Myometrial cell (primary cell): ENCODE data around the gene PGBD2. TPM values are rescaled to one million over a fixed set of nuclear protein-coding genes. Genes with fewer than 3 reads are reported as not detected.

ENCODE experiments used
- total RNA-seq: library from RNA; depleted of rRNA; stranded (reverse); fragments of >200 nt; gene quantifications from 2 replicates; pipeline ENCODE4 v1.2.3, GENCODE V29; 2015

PGBD2 gene
- 1.8 and 2.9 TPM in 2 replicates for total RNA-seq

GRCh38 chr1:248906009-248906752 lies at the start of gene PGBD2:
Gene PGBD2 (plus strand): TSS chr1:248906235. CDS start chr1:248913863, 7,628 bp downstream.

GRCh38 chr1:248858891-248859889 lies 46.8 kb upstream of the PGBD2 start, which contains the start of gene ZNF692:
Gene ZNF692 (minus strand): TSS chr1:248859085. CDS start chr1:248858309, 776 bp downstream.

Other genes with a start within 250 kb of the PGBD2 start
- gene OR14I1, start 203.5 kb upstream of the PGBD2 start, total RNA-seq = not detected in 2 replicates
- gene LYPD8, start 150.5 kb upstream of the PGBD2 start, total RNA-seq = not detected in 2 replicates
- 18.5 and 21.1 TPM in 2 replicates for gene SH3BP5L, start 80.3 kb upstream of the PGBD2 start, total RNA-seq
- gene ZNF672, start 68.0 kb upstream of the PGBD2 start, total RNA-seq = 11.8 and 13.5 TPM in 2 replicates
- gene ZNF692, start 47.1 kb upstream of the PGBD2 start, total RNA-seq = 6.6 and 11.9 TPM in 2 replicates